VCaP (cell line): ENCODE measurements around the gene PLCB4.

Source experiments
- H3K27ac ChIP-seq: fragments of 450-650 bp; 2 replicates; pipeline ENCODE4 v1.5.1; 2017
- TF ChIP-seq, protein P1 (sequence below): fragments of 450-650 bp; conservative IDR thresholded peaks from 2 replicates; pipeline ENCODE4 v1.5.1; 2017; ENCODE audit warnings: mild to moderate bottlenecking, moderate library complexity

The PLCB4 gene

DNA sequence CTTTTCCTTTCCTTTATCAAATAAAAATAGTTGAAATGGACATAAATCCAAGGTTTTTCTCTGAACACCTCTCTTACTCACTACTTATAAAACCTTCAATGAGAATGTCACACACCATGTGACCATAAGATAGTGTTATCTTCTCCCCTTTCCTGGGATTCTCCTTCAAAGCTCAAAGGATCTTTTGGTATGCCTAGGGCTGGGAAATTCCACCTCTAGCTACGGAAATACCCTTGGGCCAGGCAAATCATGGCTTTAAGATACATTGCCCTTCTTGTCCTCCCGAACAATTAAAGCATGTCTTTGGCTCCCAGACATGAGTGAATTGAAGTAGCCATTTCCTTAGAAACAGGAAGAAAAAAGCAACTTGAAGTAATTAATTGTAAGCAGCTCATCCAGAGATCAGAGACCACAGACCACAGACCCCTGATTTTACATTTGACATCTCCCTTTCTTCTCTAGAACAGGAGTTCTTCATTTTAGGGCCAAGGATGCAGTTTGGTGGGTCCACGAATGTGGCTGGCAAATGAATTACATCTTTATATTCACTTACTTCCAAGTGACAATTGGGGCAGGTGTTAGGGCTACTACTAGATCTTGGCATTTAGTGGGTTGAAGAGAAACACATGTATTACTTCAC is 4.1 kb downstream of the PLCB4 start:
- TF ChIP-seq, protein P1, sequence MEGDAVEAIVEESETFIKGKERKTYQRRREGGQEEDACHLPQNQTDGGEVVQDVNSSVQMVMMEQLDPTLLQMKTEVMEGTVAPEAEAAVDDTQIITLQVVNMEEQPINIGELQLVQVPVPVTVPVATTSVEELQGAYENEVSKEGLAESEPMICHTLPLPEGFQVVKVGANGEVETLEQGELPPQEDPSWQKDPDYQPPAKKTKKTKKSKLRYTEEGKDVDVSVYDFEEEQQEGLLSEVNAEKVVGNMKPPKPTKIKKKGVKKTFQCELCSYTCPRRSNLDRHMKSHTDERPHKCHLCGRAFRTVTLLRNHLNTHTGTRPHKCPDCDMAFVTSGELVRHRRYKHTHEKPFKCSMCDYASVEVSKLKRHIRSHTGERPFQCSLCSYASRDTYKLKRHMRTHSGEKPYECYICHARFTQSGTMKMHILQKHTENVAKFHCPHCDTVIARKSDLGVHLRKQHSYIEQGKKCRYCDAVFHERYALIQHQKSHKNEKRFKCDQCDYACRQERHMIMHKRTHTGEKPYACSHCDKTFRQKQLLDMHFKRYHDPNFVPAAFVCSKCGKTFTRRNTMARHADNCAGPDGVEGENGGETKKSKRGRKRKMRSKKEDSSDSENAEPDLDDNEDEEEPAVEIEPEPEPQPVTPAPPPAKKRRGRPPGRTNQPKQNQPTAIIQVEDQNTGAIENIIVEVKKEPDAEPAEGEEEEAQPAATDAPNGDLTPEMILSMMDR, result no peak
- H3K27ac ChIP-seq, result peak overlapping the region; percentile 97

DNA sequence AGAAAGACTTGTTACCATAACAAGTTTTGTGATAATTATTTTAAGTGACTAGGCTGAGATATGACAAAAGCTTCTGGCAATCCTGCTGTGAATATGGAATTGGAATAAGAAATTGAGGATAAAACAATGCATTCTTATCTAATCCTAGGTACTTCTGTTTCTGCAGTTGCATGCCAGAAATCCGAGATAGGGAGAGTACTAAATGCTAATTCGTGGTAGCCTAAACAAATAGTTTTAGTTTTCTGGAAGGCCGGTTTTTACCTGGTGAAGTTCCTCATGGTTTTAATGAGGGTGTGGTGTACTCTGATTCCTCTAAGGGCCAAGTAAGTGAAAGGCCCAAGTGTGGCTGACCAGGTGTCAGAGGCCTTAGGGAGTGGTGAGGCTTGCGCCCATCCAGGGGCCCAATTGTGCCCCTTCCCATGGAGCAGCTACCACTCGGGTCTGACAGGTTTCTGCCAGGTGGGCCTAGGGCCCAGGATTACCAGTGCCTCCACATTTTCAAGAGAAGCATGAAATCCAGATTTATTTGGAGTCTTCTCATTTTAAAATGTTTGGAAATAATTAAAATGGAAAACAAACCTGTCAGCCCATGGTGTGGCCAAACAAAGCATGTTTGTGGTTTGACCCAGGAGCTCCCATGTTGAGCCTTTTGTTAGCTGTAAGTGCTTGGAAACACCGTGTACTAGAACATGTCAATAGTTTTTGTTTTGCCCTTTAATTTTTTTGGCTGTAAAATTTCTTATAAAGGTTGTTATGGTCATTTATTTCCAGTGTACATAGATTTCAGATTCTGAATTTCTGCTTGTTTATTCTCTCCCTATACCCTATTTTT is 6.6 kb downstream of the PLCB4 start:
- TF ChIP-seq, protein P1, result no peak
- peak overlapping the region; percentile 63 for H3K27ac ChIP-seq

DNA sequence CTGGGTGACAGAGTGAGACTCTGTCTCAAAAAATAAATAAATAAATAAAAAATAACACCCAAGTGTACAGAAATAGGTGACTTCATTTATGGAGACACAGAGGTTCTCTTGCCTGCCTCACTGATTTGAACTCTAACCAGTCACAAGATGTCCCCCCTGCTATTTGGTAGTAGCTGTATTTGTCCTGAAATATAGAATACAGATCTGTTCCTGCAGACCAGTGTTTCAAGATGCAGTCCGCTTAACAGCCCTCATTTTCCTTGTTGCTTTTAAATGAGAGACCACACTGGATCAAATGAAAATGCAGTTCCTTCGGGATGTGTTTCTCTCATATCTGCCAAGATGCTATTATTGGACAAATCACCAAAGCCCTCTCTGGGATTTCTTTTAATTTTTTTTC is 7.6 kb downstream of the PLCB4 start:
- H3K27ac ChIP-seq, result peak overlapping the region; percentile 63
- TF ChIP-seq, protein P1, result no peak

DNA sequence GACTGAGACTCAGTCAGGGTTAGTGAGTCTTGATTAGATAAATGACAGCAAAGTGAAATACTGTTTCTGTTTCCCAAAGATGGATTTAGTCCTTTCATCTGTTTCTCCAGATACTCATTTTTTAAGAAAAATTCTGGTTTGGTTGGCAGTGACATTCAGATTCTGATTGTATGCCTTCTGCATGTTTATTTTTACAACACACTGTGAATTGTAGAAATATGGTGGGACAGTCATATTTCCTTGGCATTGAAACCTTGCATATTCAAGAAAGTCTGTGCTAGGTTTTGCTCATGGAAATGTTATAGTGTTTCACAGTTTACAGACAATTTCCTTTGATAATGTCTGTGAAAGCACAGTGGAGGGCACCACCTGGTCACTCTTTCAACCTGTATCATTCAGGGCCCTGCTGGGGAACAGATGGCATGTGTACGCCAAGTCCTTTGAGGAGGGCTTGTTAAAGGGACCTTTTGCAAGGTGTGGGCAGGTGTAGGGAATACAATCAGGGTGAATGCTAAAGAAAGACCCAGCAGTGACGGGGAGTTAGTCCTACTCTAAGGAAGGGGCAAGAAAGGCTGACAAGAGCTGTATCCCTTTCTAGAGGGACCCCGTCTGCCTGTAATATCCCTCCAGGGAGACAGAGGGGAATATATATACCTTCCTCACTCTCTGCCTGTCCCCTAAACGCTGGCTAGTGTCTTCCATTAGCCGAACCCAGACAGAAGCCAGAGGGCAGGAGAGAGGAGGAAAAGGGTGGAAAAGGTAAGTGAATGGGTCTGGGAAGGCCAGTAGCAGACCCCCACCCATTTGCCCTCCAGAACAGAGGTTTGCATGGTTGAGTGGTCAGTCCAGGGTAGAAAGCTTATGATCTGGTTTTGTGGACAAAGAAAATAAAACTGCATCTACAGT is 10.2 kb downstream of the PLCB4 start:
- TF ChIP-seq, protein P1, result no peak
- H3K27ac ChIP-seq, result no peak overlapping the region

DNA sequence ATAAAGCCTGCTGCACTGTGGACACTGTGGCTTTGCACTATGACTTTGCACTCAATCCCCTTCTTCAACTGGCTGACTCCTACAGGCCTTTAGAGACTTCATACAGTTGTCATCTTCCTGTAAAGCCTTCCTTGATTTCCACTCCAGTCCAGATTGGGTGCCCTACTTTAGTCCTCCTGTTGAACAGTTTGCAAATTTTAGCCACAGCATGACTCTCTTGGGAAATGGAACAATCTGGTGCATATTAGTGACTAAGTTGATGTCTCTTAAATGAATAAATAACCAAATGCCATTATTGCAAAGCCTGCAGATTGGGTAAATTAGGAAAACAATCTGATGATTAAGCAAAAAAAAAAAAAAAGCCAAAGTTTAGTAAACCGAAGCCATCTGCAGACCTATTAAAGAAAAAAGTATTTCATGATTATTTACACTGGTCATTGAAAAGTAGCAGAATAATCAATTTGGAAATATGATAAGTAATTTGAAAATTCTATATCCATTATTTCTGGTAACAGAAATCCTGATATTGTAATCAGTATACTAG is 12.6 kb downstream of the PLCB4 start:
- TF ChIP-seq, protein P1, result no peak

DNA sequence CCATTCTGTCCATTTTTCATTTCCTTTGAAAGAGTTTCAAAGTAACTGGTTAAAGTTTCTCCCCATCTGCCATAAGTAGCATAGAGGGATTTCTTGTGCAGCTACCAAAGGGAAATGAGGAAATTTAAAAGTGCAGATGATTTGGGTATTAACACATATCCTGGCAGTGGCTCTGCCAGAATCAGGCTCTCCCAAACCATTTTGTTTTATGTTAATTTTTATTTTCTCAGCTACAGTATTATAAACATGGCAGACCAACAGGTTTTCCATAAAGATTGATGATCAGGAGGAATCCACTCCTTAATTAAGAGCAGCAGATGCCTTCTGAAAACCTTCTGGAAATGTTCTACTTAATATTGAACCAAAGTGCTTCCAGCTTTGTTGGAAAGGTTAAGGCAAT is 13.9 kb downstream of the PLCB4 start:
- H3K27ac ChIP-seq, result no peak overlapping the region
- TF ChIP-seq, protein P1, result no peak

More for the DNA sequence above, 12.6 kb downstream of the PLCB4 start:
- no peak overlapping the region for H3K27ac ChIP-seq
